T-cell (primary cell): Measurements from ENCODE around the gene U2AF1. TPM values are rescaled to one million over a fixed set of nuclear protein-coding genes. Genes with fewer than 3 reads are reported as not detected.
"Not testable (repeated sequence)": the region's sequence is repeated elsewhere in the genome, so short reads cannot be mapped to it uniquely, and the experiment has no call there.

Experiments used
- ATAC-seq, 4 experiments: fragments of 200-7000 bp in 3 of 4; fragments of 150-1000 bp in 1 of 4; cut with Tn5 transposase; replicated peaks in 1 of 4; 1 replicate in 3 of 4; 2 replicates in 1 of 4; pipeline ENCODE4 v1.10.0; 2021; ENCODE audit warnings: moderate library complexity in 3 of 4, mild to moderate bottlenecking in 2 of 4, moderate number of reproducible peaks in 1 of 4
- CTCF ChIA-PET, 2 donors: fragments of 300-600 bp; sonication (Branson Sonifier 250); formaldehyde crosslinking; loops; one replicate each; lab custom pipeline; 2022; ENCODE audit warnings: antibody characterized with exemption in 2 of 2; lab: Charles Lee
- POLR2A ChIA-PET, 2 donors: fragments of 300-600 bp; sonication (Branson Sonifier 250); formaldehyde crosslinking; loops; one replicate each; lab custom pipeline; 2022; ENCODE audit warnings: antibody characterized with exemption in 2 of 2; lab: Charles Lee
- DNase-seq, 35 experiments: peaks; one replicate each; pipeline versions ENCODE4 v3.0.0 to v3.0.0-alpha.2; 2013 to 2023
- H3K27ac ChIP-seq: one replicate; pipeline ENCODE4 v1.5.1; 2013; ENCODE audit warnings: low read length
- H3K27me3 ChIP-seq, 2 experiments: replicated peaks in 1 of 2; 1 replicate in 1 of 2; 2 replicates in 1 of 2; pipeline versions ENCODE4 v1.6.1 to v1.7.0; 2013; ENCODE audit warnings: low read length in 1 of 2, mixed read lengths in 1 of 2; ENCODE audit not compliant: control insufficient read depth in 2 of 2, insufficient read depth in 2 of 2; ENCODE audit errors: extremely low read depth in 1 of 2
- H3K36me3 ChIP-seq, 2 donors: 1 replicate in 1 of 2; 2 replicates in 1 of 2; pipeline versions ENCODE4 v1.6.1 to v1.7.0; 2013; ENCODE audit warnings: low read length in 1 of 2; ENCODE audit not compliant: control insufficient read depth in 2 of 2, insufficient read depth in 1 of 2; ENCODE audit errors: extremely low read depth in 1 of 2
- H3K4me1 ChIP-seq, 2 experiments: 1 replicate in 1 of 2; 2 replicates in 1 of 2; pipeline versions ENCODE4 v1.6.1 to v1.7.0; 2013; ENCODE audit warnings: low read length in 2 of 2, mixed read lengths in 1 of 2; ENCODE audit not compliant: insufficient read depth in 2 of 2, control insufficient read depth in 1 of 2; ENCODE audit errors: extremely low read depth in 1 of 2
- H3K4me3 ChIP-seq, 2 donors: 1 replicate in 1 of 2; 2 replicates in 1 of 2; pipeline versions ENCODE4 v1.5.1 to v1.7.0; 2013; ENCODE audit warnings: mild to moderate bottlenecking in 2 of 2, low read length in 1 of 2, moderate library complexity in 1 of 2; ENCODE audit not compliant: control insufficient read depth in 1 of 2; ENCODE audit errors: extremely low read depth in 1 of 2
- H3K9me3 ChIP-seq: 2 replicates; pipeline ENCODE4 v1.7.0; 2013
- H3K27ac Mint-ChIP-seq, 2 donors: one replicate each; pipeline ENCODE4 v1.8.0; 2020 to 2021; ENCODE audit warnings: mild to moderate bottlenecking in 2 of 2, mixed read lengths in 2 of 2
- H3K27me3 Mint-ChIP-seq, 2 donors: one replicate each; pipeline ENCODE4 v1.8.0; 2021 to 2022; ENCODE audit warnings: mixed read lengths in 2 of 2
- H3K36me3 Mint-ChIP-seq: one replicate; pipeline ENCODE4 v1.8.0; 2021; ENCODE audit warnings: mixed read lengths
- H3K4me1 Mint-ChIP-seq, 3 donors: one replicate each; pipeline ENCODE4 v1.8.0; 2020 to 2022; ENCODE audit warnings: mixed read lengths in 3 of 3, mild to moderate bottlenecking in 1 of 3
- H3K4me3 Mint-ChIP-seq, 3 donors: one replicate each; pipeline ENCODE4 v1.8.0; 2020 to 2022; ENCODE audit warnings: mild to moderate bottlenecking in 3 of 3, mixed read lengths in 3 of 3, moderate library complexity in 3 of 3
- H3K9me3 Mint-ChIP-seq, 3 donors: one replicate each; pipeline ENCODE4 v1.8.0; 2020 to 2022; ENCODE audit warnings: mixed read lengths in 3 of 3
- WGBS: methylation state at CpG from one replicate; pipeline ENCODE4 v1.1.5; 2013; ENCODE audit warnings: missing lambda C conversion rate; ENCODE audit not compliant: insufficient coverage; 5-methylcytosine and 5-hydroxymethylcytosine counted together
- total RNA-seq, 35 experiments: library from RNA in 6 of 35; stranded (reverse) in 6 of 35; fragments of 120-200 nt in 1 of 35; gene quantifications; one replicate each; pipeline versions ENCODE4 v1.2.1 to v1.2.4 and lab custom pipeline; 2013 to 2026

The U2AF1 gene
- total RNA-seq, 5 donors from 2014 or later (not counting 1 experiment from before 2014, with no cell fraction given) = 15.5 to 239 (median 73.0) TPM

DNA sequence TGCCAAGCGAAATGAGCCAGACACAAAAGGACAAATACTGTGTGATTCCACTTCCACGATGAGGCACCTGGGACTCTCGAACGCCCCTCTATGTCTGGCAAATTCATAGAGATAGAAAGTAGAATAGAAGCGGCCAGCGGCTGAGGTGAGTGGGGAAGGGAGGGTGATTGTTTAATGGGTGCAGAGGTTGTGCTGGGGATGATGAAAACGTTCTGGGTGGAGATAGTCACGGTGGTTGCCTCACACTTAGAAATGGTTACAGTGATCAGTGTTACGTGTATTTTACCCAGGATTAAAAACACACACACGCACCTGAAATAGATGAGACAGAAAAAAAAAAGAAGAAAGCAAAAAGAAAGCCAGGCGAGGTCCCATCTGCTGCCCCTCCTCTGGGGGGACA lies 34.6 kb downstream of the U2AF1 start:
- POLR2A ChIA-PET, H3K4me1 ChIP-seq, H3K27me3 ChIP-seq, ATAC-seq, H3K9me3 Mint-ChIP-seq, H3K4me1 Mint-ChIP-seq, H3K4me3 Mint-ChIP-seq, H3K36me3 ChIP-seq, H3K27ac ChIP-seq, H3K36me3 Mint-ChIP-seq, H3K4me3 ChIP-seq, DNase-seq, H3K27me3 Mint-ChIP-seq, H3K9me3 ChIP-seq, H3K27ac Mint-ChIP-seq, CTCF ChIA-PET: not testable (repeated sequence)
- no CpG with 5 or more reads among the region's 11 CpGs for WGBS

DNA sequence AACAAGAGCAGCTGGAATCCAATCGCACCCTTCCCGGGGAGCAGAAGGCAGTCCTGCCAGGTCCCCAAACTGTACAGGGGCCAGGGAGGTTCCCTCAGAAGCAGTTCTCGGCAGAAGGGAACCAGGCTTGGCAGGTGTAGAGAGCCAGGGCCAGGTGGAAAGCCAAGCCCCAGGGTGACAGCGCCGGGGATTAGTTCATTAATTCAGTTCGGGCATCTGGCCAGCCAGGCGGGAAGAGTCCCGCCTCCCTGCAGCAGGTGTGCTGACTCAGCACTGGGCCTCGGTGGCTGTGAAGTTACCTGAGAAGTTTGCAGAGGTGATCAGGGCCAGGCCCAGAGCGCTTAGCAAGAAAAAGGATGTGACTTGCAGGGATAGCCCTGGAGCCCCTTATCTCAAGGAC lies 37.7 kb downstream of the U2AF1 start:
- not testable (repeated sequence) for H3K27me3 Mint-ChIP-seq, H3K36me3 ChIP-seq, H3K27ac Mint-ChIP-seq

DNA sequence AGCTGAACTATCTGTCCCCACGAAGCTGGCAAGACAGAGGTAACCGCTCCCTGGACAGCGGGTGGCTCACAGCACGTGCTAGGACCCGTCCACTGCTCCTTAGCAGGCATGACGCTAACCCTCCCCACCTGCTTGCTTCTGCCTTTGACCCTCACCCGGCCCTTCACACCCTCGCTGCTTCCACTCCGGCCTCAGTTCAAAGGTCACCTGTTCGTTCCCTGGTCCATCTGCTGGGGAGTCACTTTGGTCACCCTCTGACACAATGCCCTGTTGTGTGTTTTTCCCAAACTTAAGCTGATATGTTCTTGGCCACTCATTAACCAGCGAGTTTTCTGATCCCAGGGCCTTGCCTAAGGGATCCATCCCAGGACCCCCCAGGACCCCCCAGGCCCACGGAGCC lies 39.3 kb downstream of the U2AF1 start:
- DNase-seq, H3K27ac ChIP-seq, H3K4me1 Mint-ChIP-seq, H3K4me1 ChIP-seq, H3K27me3 Mint-ChIP-seq, POLR2A ChIA-PET, H3K4me3 Mint-ChIP-seq, H3K9me3 Mint-ChIP-seq, H3K9me3 ChIP-seq, H3K36me3 Mint-ChIP-seq, CTCF ChIA-PET, H3K36me3 ChIP-seq, H3K27me3 ChIP-seq, H3K27ac Mint-ChIP-seq, ATAC-seq, H3K4me3 ChIP-seq: not testable (repeated sequence)
- WGBS = no CpG with 5 or more reads among the region's 12 CpGs

More for the DNA sequence above, 37.7 kb downstream of the U2AF1 start:
- H3K9me3 Mint-ChIP-seq, H3K4me1 Mint-ChIP-seq, H3K4me3 ChIP-seq, CTCF ChIA-PET, H3K4me1 ChIP-seq, H3K4me3 Mint-ChIP-seq, H3K36me3 Mint-ChIP-seq, H3K9me3 ChIP-seq, POLR2A ChIA-PET, H3K27ac ChIP-seq, H3K27me3 ChIP-seq, ATAC-seq, DNase-seq: not testable (repeated sequence)
- no CpG with 5 or more reads among the region's 10 CpGs for WGBS

DNA sequence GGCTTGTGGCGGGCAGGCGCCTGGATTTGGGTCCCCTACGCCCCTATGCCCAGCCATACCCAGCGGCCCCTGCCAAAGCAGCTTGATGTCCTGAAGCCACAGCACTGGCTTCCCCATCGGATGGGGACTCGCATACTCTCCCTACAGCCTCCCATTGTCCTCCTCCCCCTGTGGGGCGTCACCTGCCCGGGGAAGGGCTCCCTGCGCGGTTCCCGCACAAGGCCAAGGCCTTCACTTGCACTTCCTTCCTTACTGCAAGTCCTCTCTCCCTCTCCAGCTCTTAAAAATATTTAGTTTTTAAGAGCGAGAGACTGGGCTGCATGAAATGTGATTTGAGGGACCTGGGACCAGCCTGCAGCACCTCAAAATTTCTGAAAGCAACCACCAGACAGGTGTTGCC lies 40.7 kb downstream of the U2AF1 start:
- H3K9me3 ChIP-seq, DNase-seq, H3K36me3 Mint-ChIP-seq, POLR2A ChIA-PET, H3K4me3 ChIP-seq, H3K9me3 Mint-ChIP-seq, H3K27me3 Mint-ChIP-seq, H3K27me3 ChIP-seq, H3K36me3 ChIP-seq, H3K27ac Mint-ChIP-seq, ATAC-seq, H3K27ac ChIP-seq, H3K4me3 Mint-ChIP-seq, H3K4me1 ChIP-seq, H3K4me1 Mint-ChIP-seq, CTCF ChIA-PET: not testable (repeated sequence)
- WGBS = no CpG with 5 or more reads among the region's 12 CpGs

DNA sequence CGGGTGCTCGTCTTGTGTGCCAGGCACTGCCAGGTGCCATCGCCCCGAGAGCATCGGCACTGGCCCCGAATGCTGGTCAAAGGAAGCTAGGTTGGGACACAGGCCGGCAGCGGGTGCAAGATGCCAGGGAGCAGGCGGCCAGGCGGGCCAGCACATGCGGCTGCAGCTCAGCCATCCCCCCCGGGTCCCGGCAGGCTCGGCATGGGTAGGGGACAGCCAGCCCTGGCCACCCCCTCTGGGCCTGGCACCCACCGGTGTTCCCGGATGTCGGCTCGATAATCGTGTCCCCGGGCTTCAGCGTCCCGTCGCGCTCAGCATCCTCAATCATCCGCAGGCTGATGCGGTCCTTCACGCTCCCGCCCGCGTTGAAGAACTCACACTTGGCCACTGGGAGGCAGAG lies 41.4 kb downstream of the U2AF1 start:
- H3K9me3 Mint-ChIP-seq, H3K36me3 Mint-ChIP-seq, H3K36me3 ChIP-seq, POLR2A ChIA-PET, CTCF ChIA-PET, ATAC-seq, H3K27ac ChIP-seq, H3K27ac Mint-ChIP-seq, H3K4me1 Mint-ChIP-seq, H3K9me3 ChIP-seq, H3K27me3 Mint-ChIP-seq, H3K4me3 Mint-ChIP-seq, H3K4me1 ChIP-seq, H3K4me3 ChIP-seq, H3K27me3 ChIP-seq, DNase-seq: not testable (repeated sequence)
- WGBS = no CpG with 5 or more reads among the region's 30 CpGs

DNA sequence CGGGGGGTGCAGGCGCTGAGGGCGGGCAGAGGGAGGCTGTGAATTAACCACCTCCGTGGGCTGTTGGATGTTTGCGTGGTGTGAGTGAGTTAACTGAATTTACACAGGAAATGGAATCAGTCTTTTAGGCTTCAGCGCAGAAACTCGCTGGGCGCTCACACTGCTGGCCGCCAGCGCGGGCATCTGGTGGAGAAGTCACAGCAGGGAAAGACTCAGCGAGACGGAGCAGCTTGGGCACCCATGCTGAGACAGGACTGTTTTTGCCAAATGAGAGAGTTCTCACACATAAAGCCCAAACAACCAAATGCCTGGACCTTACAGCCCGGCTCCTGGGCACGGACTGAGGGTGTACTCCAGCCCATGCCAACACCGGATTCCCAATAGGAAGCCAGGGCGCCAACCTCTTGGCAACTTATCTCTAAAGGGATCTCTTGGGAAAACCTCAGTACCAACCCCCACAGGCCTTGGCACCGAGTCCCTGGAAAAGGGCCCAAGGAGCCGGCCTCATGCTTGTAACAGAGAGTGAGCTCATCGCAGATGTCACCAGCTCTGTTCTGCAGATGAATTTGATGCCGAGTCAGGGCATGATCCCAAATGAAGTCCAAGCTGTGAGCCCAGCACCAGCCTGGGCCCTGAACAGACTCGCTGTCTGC lies 43.0 kb downstream of the U2AF1 start:
- H3K27me3 Mint-ChIP-seq, H3K27ac ChIP-seq, ATAC-seq, H3K27me3 ChIP-seq, H3K9me3 ChIP-seq, H3K4me3 Mint-ChIP-seq, H3K36me3 ChIP-seq, CTCF ChIA-PET, DNase-seq, H3K27ac Mint-ChIP-seq, H3K9me3 Mint-ChIP-seq, POLR2A ChIA-PET, H3K4me1 ChIP-seq, H3K36me3 Mint-ChIP-seq, H3K4me1 Mint-ChIP-seq, H3K4me3 ChIP-seq: not testable (repeated sequence)
- no CpG with 5 or more reads among the region's 22 CpGs for WGBS
